Cortex of kidney (tissue), 1 donor: ENCODE measurements around the gene FMO5.
"Not testable (repeated sequence)": the region's sequence is repeated elsewhere in the genome, so short reads cannot be mapped to it uniquely, and the experiment has no call there.

ENCODE experiments used
- DNase-seq: peaks from one replicate; lab custom pipeline; 2025; lab: John Stamatoyannopoulos, UW

Gene FMO5

DNA sequence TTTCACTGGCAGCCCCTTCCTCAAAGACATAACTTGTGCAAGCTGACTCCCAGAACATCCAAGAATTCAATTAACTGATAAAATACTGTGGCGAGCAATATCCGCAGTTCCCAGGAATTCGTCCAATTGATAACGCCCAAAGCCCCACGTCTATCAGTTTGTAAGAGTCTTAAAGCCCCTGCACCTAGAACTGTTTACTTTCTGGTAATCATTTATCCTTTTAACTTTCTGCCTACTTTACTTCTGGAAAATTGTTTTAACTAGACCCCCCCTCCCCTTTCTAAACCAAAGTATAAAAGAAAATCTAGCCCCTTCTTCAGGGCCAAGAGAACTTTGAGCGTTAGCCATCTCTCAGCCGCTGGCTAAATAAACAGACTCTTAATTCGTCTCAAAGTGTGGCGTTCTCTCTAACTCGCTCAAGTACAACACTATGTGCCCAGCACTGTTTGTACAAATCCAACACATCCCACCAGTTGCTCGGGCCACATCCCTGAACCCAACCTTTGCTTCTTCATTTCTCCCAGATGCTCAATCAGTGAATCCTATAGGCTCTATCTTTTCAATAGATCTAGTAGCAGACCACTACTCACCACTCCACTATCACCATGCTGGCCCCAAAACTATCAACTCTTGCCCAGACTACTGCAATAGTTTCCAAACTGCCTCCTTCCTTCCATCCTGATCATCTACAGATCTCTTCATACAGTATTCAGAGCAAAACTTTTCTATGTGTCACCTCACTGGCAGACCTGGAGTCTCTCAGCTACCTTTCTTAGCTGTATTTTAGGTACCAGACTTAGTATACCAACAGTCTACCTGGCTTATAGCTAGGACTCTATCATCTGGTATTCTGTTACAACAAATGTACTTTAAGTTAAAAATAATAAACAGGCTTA is 14.0 kb upstream of the FMO5 start:
- DNase-seq = no peak

DNA sequence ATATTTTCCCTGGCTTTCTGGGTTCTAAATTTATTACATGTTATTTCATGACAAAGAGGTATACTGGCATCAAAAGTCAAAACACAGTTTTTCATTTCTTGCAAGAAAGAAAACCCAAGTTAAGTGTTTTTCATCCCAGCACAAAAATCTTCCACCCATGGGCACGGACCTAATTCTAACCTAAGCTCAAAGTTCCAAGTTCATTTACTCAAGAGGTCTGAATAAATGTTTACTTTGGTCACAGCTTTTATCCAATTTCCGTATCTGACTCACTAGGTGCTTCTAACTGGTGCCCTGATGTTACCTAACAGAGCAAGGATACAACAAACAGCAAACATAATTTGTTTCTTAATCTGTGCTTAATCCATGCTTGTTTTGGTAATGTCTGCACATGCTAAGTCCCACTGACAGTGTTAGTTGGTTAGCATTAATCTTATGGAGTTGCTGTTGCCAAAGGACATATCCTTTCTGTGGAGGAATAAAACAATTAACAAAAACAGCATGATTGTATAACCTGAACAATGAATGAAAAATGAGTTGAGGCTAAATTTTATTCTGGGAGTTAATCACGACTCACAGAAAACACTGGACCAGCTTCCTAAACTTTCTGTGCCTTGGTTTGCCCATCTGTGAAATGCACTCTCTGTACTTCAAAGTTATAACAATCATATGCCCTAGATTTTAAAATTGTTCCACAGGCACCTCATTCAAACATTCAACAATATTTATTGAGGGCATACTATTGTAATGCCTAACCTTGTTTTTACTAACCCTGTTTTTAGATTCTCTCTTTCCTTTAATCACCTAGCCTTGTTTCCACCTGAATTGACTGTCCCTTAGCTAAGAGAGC is 13.1 kb upstream of the FMO5 start:
- no peak for DNase-seq

DNA sequence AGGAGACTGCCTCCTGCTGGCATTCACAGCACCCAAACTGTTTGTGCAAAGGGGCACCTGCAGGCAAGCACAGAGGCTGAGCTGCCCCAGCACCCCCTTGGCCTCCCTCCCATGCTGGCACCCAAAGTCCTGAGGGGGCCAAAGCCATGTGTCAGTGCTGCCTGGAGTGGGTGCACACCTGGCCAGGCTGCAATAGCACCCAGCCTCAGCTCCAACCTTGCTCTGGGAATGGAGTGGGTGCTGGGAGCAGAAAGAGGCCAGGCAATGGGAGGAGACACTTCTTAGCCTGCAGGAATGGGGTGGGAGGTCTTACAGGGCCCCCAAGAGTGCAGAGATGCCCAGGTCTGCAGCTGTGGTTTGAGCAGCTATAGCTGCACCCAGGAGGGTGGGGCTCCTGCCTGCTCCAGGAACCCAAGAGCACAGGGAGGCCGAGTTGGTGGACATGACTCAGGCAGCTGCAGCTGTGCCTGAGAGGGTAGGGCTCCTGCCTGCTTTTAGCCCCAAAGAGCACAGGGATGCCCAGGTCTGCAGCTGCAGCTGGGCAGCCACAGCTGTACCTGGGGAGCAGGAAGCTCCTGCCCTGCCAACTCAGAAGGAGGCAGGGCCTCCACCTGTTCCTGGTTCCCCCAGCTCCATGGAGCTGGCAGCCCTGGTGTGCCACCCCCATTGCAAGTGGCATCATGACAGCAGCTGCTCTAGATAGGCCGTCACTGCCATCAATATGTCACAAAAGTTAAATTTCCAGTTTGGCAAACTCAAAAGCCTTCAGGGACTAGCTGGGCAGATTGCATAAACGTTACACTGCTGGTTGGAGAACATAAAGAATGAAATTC is 12.0 kb upstream of the FMO5 start:
- no peak for DNase-seq

DNA sequence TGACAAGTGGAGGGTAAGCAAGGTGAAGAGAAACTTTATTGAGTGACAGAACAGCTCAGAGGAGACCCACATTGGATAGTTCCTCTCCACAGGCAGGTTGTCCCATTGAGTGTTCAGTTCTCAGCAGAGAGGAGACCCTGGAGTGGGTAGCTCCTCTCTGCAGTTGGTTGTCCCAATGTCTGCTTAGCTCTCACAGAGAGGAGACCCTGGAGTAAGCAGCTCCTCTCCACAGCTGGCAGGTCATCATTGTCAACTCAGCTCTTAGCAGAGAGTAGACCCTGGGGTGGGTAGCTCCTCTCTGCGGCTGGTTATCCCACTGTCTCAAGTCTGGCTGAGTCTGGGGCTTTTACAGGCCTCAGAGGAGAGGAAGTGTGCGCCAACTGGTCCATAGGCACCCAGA is 11.3 kb upstream of the FMO5 start:
- no peak for DNase-seq

DNA sequence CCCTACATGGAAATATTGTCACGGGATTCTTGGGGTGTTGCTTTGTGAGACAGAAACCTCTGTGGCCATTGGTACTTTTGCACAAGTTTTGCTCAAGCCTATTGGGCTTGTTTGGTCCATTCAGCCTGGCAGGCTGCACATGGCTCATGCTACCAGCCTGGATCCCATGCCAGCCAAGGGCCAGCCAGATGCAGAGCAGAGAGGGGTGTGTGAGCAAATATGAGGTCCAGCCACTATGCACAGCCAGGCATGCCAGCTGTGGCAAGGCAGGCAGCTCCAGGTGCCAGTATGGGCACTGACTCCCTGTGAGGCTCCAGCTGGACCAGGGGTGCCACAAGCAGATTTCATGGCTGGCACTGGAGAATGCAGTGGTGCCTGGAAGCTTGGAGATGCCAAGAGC is 10.7 kb upstream of the FMO5 start:
- DNase-seq = no peak

DNA sequence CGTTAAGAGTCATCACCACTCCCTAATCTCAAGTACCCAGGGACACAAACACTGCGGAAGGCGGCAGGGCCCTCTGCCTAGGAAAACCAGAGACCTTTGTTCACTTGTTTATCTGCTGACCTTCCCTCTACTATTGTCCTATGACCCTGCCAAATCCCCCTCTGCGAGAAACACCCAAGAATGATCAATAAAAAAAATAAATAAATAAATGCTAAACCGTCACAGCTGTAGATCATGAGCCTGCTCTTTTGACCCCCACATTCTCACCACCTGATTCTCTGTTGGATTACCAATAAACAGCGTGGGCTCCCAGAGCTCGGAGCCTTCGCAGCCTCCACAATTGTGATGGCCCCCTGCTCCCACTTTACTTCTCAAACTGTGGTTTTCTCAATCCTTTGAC is 8.8 kb upstream of the FMO5 start:
- not testable (repeated sequence) for DNase-seq

DNA sequence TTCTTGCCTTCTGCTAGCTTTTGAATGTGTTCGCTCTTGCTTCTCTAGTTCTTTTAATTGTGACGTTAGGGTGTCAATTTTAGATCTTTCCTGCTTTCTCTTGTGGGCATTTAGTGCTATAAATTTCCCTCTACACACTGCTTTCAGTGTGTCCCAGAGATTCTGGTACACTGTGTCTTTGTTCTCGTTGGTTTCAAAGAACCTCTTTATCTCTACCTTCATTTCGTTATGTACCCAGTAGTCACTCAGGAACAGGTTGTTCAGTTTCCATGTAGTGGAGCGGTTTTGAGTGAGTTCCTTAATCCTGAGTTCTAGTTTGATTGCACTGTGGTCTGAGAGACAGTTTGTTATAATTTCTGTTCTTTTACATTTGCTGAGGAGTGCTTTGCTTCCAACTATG is 5.9 kb upstream of the FMO5 start:
- not testable (repeated sequence) for DNase-seq

DNA sequence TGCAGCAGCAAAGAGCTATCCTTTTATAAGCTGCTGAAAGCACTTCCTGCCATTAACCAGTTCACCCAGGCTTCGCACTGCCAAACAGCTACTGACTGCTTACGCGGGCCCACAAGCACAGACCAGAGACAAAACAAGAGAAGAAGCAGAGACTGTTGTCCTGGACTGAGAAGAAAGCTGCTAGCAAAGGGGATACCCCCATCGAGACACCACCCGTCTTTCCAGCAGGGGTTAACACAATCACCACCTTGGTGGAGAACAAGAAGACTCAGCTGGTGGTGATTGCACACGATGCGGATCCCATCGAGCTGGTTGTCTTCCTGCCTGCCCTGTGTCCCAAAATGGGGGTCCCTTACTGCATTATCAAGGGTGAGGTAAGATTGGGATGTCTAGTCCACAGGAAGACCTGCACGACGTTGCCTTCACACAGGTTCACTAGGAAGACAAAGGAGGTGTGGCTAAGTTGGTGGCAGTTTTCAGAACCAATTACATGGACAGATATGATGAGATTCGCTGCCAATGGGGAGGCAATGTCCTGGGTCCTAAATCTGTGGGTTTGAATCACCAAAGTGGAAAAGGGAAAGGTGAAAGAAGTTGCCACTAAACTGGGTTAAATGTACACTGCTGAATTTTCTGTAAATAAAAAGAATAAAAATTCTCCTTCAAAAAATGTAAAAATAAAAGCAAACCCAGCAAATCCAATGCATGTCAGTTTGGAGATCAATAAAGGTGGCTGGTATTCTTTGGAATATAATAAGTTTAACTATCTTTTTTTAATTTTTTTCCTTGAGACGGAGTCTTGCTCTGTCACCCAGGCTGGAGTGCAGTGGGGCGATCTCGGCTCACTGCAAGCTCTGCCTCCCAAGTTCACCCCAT is 1.2 kb downstream of the FMO5 start:
- no peak for DNase-seq

DNA sequence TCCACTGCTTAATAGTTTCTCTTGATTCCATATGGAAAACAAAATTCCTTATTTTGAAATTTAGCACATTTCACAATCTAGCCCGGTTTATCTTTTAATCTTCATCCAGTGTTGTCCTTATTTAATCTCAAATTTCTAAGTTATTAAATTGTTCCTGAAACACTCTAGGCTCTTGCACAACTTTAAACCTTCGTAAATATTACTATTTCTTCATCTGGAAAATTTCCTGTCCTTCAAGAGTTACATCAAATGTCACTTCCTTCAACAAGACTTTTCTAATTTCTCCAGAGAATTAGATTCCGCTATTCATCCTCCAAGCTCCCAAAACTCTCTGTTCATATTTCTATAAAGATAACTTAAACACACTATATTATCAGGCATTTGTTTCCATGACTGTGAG is 6.5 kb downstream of the FMO5 start:
- no peak for DNase-seq

DNA sequence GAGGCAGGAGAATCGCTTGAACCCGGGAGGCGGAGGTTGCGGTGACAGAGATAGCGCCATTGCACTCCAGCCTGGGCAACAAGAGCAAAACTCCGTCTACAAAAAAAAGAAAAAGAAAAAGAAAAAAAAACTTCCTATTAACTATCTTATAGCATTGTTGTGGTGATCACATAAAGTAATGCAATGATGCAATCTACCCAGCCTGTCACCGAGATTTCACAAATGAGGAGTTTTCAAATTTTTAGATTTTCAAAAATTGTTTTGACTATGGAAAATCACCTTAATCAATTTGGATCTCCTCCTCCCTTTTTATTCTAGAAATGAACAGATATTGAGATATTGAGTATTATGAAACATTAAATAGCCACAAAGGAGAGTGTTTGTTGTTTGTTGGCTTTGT is 8.0 kb downstream of the FMO5 start:
- no peak for DNase-seq

DNA sequence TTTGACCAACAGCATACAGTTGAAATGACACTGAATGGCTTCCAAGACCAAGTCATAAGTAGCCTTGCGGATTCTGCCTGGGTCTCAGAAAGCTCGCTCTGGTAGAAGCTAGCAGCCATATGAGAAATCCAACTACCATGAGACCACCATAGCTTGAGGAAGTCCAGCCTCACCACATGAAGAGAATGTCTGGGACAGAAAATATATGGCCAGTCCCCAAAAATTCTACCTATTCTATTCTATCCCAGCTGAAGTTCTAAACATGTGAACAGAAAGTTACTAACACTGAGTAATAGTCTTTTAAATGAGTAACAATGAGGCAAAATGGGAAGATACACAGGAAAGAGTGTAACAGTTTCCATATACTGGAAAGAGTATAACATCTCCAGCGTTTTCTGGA is 9.0 kb downstream of the FMO5 start:
- no peak for DNase-seq

DNA sequence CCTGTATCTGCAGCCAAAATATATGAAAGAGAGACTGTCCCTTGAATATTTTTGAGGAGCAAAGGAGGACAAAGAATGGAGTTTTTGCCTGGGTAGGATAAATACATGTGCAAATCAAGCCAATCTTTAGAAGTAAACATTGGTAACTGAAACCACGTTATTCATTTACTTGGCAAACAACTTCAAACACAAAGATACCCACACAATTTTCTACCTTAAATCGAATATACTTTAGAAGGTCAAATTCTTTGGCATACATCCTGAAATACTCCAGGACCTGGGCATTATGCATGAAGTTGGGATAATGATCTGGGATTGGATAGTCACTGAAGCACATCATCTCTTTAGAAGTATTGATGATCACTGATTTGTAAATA is 9.6 kb downstream of the FMO5 start:
- no peak for DNase-seq

DNA sequence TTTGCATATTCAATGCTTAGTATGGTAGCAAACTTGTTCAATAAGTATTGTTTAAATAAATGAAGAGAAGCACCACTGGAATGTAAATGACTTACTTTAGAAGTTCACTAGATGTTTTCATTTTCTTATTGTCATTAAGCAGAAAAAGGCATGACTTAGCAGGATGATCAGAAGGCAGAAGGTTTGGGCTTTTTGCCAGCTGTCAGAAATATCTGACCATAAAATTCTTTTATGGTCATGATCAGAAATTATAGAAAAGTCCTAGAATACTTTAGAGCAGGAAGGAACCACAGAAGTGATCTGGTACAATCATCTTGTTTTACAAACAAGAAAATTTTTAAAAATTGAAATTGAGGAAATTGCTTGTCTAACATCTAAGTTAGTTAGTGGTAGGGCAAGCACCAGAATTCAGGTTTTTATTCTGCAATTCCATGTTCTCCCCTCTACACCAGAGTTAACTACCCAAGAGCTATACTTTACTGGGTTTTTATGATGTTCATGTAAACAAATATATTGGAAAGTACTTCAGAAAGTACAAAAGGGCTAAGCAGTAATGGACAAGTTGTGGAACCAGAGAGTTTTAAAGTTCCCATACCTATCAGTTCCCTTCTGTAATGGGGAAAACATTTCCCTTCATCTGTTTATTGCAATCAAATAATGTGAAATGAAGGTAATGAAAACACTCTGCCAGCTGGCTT is 10.1 kb downstream of the FMO5 start:
- DNase-seq = no peak

DNA sequence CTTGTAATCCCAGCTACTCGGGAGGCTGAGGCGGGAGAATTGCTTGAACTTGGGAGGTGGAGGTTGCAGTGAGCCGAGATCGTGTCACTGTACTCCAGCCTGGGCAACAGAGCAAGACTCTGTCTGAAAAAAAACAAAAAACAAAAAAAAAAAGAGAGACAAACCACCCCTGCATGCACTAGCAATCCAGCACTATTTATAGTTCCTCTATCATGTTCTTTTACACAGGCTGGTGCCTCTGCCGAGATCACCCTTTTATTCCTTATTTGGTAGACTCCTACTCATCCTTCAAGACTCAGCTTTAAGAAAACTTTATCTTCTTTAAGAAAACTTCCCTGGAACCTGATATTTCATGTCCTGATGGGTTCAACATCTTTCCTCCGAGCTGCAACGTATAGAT is 10.8 kb downstream of the FMO5 start:
- no peak for DNase-seq

DNA sequence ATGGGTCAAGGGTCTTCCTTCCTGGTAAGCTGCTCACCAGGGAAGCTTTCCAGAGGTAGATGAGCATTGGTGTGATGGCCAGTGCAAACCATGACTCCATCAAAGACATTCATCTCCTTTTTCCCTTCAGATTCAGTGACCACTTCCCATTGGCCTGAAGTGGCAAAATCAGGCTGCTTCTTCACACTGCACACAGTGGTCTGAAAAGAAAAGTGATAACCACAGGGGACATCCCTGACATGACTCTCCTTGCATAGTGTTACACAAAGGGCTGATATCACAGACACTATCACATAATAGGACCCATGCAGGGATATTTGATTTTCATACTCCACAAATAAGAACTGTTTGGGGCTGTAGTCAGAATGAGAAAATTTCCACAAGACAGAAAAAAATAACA is 11.9 kb downstream of the FMO5 start:
- no peak for DNase-seq

DNA sequence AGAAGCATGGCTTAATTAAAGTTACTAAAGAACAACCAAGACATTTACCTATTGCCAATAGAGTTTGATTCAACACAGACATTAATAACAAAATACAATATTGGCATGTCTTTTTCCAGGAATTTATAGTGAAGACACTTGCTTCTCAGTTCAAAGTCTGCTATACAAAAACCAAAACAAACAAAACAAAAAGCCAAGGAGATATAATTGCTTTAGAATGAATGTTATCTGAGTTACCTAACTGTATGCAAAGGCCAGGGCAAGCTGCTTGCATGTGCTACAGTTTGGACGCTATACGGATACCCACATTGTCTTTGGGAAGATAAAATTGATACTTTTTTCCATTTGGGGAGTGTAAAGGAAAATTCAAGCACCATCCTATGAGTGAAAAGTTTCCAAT is 13.6 kb downstream of the FMO5 start:
- no peak for DNase-seq

DNA sequence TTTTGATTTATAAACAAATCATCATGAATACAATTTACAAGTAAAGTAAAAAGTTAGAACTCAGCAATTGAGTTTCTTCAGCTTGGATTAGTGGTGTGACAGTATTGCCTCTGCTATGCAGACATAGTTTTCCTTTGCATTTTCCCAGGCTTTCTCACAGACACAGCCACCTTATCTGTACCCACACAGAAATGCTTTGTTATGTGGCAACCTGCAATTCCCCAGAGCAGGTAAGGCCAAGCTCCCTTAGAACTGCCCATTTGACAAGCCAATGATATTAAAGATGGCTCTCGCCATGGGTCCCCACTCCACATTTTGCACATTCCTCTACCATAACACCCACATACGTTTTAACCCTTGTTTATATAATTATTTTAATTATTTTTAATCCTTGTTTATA is 14.2 kb downstream of the FMO5 start:
- no peak for DNase-seq

DNA sequence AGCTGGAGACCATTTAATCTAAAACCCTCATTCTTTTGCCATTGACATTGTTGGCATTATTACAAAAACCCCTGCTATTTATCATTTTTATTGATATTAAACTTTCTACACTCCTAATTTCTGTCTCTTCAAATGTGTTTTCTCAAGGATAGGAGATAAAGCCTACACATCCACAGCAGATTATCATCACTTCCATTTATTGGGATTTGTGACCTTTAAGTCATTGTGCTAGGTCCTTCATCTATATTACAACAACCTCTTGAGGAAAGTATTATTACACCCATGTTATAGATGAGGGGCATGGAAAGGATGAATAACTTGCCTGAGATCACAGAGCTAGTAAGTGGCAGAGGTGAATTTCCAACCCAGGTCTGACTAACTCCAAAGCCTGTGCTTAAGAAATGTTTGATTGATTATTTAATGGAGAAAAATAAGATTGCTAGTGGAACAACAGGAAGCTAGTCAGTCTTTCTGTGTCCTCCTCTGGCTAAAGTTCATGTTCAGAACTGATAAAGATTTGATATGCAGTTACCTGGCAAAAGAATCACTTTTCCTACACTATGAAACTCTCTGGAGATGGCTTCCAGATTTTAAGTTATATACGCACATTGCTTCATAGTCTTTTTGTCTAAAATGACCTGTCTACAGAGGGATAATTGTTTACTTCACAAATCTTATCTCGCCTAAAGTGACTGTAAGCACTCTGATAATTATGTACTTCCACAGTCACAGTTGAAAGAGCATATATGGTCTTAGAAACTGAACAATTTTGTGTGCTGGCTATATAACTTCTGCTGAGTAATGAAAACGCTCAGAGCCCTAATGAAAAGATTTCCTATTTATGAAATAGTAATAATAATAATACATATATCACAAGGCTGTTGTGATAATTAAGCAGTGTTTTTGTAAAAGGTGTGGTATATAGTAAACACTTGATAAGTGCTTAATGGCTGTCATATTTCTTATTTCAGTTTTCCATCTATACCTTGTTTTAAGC is 15.0 kb downstream of the FMO5 start:
- no peak for DNase-seq

DNA sequence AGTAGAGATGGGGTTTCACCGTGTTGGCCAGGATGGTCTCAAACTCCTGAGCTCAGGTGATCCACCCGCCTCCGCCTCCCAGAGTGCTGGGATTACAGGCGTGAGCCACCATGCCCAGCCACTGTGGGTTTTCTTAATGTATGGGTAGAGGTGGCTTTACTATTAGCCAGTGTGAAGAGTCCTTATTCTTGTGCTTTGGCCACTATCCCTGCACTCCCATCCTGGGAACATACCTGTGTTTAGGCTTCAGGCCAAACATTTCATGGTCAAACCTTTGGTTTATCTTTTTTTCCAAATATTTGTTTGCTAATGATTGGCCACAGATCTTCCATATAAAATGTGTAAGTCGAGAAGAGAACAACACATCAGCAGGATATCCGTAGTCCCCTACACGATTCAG is 16.5 kb downstream of the FMO5 start:
- no peak for DNase-seq

DNA sequence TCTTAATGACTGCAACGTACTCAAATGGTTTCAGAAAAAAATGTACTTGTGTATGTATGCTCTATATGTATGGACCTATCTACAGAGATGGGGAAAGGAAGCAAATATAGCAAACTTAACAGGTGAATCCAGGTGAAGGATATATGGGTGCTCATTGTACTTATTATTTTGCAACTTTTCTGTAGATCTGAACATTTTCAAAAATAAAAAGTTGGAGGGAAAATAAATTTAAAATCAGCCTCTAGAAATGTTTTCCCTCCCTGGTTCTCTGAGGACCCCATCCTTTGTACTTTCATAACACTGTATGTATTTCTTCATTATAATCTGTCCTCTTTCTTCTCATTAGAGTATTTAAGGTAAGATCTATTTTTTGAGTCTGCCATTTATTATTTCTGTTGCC is 17.9 kb downstream of the FMO5 start:
- no peak for DNase-seq
